DMS 273 (cell line): ENCODE data around the gene LHB.
A peak's percentile ranks its signal among the peaks of the same experiment; 100 is the strongest.
"Not testable (repeated sequence)": the region's sequence is repeated elsewhere in the genome, so short reads cannot be mapped to it uniquely, and the experiment has no call there.

Experiments
- DNase-seq: peaks from one replicate; lab custom pipeline; 2025; ENCODE audit not compliant: unreplicated experiment; lab: John Stamatoyannopoulos, UW

The LHB gene

DNA sequence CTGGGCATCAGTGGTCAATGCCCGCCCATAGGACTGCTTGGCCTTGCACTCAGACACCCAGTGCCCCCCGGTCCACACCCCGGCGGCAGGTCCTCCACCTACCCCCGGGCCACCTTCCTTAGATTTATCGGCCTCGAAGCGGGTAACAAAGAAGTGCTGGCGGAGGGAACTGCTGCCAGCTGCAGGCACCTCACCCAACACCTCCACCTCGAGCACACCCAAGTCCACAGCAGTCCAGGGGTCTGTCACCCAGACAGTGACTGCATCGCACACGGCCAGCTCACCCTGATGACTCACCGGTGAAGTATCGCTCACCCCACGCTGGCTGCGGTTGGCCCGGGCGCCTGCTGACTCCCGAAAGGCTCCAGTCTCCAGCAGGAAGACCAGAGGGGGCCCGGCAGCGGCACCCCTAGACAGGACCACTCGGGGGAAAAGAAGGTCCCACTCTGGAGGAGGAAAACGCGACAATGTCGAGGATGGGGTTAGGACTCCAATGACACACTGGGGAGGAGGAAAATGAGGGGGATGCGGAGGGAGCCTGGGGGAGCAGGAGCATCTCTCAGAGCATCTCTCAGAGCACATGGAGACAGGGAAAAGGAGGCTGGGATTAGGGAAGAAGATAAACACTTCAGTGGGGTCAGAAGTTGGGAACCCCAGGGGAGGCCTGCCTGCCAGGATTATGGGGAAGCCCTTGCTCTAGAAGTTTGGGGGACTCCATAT, 21.8 kb upstream of the LHB start:
- DNase-seq, result not testable (repeated sequence)

DNA sequence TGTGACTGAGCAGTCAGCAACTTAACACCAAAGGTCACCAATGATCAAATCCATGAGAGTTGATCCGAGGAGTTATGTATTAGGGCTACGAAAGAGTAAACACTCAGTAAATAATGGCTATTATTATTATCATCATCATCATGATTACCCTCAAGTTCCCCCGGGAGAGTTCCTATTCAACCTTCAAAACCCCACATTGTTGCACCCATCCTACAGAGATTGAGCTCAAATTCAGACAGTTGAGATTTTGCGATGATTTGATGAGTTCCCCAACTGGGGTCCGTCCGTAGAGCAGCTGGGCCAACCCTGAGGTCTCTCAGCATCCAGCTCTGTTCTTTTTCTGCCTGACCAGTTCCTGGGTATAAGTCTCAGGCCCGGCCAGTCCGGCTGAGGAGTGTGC, 21.2 kb upstream of the LHB start:
- DNase-seq, result not testable (repeated sequence)

DNA sequence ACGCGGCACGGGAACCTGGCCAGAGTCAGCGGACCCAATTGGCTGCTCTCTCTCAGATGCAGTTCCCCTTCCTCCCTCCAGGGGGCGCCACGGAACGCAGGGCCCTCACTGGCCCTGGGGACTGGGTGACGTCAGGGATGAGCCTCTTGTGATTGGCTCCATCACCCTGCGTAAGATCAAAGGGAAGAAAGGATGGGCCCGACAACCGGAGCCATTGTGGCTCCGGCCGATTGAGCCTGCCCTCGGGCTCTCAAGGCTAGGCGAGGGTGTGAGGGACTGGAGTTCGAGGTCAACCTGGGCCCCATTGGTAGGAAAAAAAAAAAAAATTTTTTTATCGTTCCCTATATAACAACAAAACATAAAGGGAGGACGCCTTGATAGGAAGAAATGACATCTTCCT, 19.9 kb upstream of the LHB start, which contains the start of gene CGB1:
Gene CGB1 (minus strand): TSS at position 81 of the 400 bp plus-strand sequence. CDS start 184 bp downstream, outside the sequence.
- DNase-seq, result peak; percentile 79

DNA sequence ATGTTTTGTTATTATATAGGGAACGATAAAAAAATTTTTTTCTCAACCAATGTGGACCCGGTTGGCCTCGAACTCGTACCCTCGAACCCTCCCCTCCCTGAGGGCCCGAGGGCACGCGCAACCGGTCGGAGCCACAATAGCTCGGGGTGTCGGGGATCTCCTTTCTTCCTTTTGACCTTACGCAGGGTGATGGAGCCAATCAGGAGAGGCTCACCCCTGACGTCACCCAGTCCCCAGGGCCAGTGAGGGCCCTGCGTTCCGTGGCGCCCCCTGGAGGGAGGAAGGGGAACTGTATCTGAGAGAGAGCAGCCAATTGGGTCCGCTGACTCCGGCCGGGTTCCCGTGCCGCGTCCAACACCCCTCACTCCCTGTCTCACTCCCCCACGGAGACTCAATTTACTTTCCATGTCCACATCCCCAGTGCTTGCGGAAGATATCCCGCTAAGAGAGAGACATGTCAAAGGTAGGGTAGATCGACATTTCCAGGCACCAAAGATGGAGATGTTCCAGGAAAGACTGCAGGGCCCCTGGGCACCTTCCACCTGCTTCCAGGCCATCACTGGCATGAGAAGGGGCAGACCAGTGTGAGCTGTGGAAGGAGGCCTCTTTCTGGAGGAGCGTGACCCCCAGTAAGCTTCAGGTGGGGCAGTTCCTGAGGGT, 14.9 kb upstream of the LHB start, which contains the start of gene CGB2:
Gene CGB2 (plus strand): TSS at position 249 of the 660 bp plus-strand sequence. CDS start 206 bp downstream, at position 455.
- peak; percentile 81 for DNase-seq

DNA sequence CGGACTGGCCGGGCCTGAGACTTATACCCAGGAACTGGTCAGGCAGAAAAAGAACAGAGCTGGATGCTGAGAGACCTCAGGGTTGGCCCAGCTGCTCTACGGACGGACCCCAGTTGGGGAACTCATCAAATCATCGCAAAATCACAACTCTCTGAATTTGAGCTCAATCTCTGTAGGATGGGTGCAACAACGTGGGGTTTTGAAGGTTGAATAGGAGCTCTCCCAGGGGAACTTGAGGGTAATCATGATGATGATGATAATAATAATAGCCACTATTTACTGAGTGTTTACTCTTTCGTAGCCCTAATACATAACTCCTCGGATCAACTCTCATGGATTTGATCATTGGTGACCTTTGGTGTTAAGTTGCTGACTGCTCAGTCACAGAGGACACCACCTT, 13.4 kb upstream of the LHB start:
- DNase-seq, result not testable (repeated sequence)

DNA sequence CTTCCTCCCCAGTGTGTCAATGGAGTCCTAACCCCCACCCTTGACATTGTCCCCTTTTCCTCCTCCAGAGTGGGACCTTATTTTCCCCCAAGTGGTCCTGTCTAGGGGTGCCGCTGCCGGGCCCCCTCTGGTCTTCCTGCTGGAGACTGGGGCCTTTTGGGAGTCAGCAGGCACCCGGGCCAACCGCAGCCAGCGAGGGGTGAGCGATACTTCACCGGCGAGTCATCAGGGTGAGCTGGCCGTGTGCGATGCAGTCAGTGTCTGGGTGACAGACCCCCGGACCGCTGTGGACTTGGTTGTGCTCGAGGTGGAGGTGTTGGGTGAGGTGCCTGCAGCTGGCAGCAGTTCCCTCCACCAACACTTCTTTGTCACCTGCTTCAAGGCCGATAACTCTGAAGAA, 12.9 kb upstream of the LHB start:
- not testable (repeated sequence) for DNase-seq

DNA sequence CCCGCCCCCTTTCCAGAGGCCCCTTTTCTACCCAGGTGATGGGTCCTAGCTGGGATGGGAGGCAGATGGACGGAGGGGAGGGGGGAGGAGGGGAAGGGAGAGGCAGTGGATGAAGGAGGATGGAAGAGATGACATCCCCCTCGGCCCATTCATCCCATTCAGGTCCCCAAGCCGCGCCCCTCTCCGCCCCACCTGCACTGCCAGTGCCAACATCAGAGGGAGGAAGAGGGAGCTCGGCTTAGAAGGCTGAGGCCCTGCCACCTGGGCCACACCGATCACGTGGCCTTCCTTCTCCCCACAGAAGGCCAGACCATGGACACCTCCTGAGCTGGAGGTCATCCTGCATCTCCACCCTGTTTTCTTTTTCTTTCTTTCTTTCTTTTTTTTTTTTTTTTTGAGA, 11.8 kb upstream of the LHB start:
- DNase-seq, result not testable (repeated sequence)

DNA sequence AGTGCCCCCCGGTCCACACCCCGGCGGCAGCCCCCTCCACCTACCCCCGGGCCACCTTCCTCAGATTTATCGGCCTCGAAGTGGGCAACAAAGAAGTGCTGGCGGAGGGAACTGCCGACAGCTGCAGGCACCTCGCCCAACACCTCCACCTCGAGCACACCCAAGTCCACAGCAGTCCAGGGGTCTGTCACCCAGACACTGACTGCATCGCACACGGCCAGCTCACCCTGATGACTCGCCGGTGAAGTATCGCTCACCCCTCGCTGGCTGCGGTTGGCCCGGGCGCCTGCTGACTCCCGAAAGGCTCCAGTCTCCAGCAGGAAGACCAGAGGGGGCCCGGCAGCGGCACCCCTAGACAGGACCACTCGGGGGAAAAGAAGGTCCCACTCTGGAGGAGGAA, 8.7 kb upstream of the LHB start:
- DNase-seq, result not testable (repeated sequence)

DNA sequence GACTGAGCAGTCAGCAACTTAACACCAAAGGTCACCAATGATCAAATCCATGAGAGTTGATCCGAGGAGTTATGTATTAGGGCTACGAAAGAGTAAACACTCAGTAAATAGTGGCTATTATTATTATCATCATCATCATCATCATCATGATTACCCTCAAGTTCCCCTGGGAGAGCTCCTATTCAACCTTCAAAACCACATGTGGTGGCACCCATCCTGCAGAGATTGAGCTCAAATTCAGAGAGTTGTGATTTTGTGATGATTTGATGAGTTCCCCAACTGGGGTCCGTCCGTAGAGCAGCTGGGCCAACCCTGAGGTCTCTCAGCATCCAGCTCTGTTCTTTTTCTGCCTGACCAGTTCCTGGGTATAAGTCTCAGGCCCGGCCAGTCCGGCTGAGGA, 8.2 kb upstream of the LHB start:
- not testable (repeated sequence) for DNase-seq

DNA sequence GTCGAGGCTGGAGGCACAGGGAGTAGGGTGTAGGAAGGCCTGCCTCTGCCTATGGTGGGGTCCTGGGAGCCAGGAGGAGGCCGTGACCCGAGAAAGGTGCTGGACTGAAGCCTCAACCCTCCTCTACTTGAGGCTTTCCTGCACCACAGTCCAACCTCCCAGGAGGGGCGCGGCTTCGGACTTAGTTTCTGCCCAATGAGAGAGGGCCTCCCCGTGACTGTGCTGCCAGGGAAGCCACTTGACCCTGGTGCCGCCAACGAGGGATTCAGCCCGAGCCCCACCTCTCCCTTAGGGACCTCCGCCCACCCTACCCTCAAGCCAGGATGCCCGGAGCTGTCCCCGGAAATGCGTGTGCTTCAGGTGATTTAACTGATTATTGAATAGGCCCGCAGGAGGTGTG, 7.3 kb upstream of the LHB start, which contains the start of gene CGB3:
Gene CGB3 (minus strand): TSS at position 101 of the 400 bp plus-strand sequence. CDS start 362 bp downstream, outside the sequence.
- DNase-seq, result not testable (repeated sequence)

DNA sequence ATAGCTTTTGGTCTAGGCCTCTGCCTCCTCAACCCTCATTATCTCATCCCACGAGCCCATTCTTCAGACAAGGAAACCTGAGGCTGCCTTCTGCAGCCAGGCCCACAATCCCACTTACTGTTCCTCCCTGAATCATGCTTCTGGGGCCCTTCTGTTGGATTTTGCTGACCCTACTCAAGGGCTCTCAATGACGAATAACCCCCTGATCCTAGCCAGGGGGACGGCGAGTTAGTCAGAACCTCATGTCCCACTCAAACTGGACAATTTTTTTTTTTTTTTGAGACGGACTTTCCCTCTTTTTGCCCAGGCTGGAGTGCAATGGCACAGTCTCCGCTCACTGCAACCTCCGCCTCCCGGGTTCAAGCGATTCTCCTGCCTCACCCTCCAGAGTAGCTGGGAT, 5.2 kb upstream of the LHB start:
- no peak for DNase-seq

DNA sequence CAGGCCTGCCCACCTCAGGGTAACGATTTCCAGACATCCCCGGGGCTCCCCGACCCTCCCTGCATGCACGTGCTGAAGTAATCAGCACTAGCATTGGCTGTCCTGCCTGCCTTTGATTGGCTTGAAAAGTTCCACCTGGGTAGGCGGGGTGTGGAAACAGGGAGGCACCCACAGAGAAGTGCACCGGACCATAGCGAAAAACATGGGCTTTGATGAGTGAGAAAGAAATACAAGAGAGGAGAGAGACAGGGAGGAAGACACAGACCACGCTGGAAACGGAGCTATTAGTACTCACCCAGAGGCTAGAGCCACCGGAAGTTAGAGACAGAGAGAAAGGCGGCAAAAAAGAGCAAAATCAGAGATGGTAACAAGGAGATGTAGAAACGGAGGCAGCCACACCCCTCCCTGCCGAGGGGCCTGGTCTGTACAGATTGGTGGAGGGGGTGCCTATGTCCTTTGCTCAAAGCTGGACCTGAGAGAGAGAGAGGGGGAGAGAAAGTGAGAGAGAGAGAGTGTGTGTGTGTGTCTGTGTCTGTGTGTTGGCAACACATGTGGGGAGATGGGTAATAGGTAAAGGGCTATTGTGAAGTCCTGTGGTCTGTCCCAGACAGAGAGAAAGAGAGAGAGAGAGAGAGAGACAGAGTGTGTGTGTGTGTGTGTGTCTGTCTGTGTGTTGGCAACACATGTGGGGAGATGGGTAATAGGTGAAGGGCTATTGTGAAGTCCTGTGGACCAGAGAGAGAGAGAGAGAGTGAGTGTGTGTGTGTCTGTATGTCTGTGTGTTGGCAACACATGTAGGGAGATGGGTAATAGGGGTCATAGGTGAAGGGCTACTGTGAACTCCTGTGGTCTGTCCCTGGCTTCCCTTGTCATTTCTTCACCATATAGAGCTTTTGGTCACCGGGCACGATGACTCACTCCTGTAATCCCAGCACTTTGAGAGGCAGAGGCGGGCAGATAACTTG, 4.3 kb upstream of the LHB start:
- DNase-seq, result peak; percentile 37

DNA sequence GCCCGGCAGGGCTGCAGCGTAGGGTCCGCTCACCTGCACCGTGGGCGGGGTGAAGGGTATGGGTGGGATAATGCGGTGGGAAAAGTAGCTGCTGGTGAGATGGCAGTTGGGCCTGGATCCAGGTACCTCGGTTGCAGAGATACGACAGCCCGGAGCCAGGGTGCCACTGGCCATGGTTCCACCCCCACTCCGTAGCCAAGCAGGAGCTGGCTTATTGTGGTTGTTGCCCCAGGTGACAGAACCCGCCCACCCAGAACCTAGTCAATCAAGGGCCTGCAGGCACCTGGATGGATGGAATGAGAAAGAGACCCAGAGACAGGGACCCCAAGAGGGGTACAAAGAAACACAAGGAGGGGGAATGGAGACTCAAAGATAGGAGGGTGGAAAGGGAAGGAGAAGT, 3.5 kb upstream of the LHB start:
- peak; percentile 39 for DNase-seq

DNA sequence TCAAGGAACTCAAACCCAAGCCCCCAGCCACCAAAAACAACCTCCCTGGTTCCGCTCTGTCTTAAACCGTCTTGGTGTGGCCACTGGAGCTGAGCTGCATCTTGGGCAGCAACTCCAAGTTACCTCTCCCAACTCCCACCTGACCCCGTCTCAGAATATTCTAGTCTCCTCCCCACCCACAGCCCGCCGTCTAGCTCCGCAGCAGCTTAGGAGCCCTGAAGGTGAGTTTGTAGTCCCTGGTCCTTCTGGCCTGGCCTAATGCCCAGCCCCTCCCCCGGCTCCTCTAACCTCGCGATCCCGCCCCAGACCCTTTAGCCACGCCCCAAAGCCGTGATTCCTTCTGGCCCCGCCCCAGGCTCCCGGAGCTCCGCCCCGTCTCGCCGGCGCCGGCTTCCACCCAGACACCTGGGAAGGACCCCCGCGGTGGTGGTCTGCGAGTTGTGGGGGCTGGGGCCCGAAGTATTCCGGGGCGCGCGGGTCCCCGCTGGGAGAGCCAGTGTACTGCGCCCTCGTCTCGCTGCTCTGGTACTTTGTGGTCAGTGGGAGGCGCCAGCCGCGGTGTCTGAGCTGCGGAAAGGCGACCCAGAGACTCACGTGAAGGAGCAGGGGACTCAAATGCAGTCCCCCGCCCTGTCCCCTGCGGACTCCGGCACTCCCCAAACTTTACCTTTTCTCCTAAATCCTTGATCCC, 2.5 kb upstream of the LHB start:
- DNase-seq, result peak; percentile 80

DNA sequence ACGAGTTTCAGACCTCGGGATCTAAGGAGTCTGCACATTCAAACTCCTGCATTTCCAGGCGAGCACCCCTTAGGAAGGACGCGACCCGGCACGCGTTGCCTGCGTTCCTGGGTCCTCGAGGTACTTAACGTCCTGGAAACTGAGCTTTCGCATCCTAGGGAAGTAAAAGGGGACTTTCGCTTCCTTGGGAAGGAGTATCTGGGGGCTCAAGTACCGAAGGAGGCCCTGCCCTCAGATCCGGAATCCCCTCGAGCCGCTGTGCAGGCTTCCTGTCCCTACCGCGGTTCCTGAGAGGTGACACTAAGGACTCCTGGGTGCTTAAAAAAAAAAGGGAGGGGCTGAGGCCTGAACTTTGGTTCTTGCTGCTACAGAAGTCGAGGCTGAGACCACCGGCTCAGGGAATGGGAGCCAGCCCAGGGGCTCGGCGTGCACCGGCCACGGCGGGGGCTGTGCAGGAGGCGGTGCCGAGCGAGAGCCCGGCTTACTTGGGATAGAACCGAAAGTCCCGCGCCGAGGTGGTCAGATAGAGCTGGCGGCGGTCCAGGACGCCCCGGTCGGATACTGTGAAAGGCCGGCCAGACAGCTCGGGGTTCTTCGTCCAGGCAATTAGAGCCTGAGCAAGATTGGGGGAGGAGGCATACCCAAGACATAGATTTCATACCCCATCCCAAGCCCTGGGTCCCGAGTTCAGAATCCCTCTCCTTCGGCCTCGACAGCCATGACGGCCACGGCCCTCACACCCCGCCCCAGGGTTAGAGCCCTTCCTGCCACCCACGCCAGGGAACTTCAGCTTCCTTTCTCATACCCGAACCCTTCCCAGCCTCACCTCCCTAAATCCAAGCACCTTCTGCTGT, 1.7 kb upstream of the LHB start:
- peak; percentile 56 for DNase-seq

DNA sequence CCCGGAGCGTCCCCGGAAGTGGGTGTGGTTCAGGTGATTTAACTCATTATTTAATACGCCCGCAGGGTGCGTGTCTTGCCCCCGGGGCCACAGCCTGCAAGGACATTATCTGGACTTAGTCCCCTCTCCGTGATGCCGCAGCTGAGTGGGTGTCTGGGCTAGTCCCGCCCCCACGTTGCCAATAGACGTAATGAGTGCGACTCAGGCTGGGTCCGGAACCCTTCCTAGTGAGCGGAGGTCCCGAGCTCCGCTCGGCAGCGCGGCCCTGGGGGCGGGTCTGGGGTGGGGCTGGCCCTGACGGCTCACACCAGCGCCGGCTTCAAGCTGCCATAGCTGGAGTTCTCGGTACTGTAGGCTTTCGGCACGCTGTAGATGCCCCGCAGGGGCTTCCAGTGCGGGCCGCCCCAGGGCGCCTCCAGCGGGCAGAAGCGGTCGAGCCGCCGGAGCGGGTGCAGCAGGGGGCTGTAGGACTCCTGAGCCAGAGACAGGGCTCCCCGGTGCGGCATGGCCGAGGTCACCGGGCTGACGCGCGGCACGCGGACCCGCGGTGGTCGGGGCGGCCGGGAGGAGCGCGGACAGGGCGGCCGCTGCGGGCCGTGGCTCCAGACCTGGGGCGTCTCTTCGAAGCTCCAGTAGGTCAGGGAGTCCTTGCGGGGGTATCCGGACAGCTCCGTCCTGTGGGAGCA, 918 bp upstream of the LHB start:
- peak; percentile 92 for DNase-seq

DNA sequence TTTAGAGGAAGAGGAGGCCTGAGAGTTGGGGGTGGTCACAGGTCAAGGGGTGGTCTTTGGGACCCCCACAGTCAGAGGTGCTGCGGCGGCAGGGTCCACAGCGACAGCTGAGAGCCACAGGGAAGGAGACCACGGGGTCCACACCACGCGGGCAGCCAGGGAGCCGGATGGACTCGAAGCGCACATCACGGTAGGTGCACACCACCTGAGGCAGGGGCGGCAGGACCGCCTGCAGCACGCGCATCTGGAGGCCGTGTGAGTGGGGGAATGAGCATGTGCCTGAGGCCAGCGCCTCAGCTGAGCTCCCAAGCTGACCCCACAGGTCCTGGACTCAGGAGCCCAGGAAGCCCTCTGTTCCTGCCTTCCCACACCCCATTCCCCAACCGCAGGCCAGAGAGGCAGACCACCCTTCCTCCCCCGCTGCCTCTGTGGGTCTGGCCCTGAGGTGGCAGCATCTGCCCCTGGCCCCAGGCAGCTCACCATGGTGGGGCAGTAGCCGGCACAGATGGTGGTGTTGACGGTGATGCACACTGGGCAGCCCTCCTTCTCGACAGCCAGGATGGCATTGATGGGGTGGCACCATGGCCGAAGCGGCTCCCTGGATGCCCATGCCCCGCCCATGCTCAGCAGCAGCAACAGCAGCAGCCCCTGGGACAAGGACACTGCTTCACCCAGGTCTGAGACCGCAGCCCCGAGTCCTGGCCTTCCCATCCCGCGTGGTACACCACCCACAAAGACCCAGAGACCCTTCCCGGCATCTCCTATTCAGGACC, 638 bp downstream of the LHB start:
- DNase-seq, result no peak

DNA sequence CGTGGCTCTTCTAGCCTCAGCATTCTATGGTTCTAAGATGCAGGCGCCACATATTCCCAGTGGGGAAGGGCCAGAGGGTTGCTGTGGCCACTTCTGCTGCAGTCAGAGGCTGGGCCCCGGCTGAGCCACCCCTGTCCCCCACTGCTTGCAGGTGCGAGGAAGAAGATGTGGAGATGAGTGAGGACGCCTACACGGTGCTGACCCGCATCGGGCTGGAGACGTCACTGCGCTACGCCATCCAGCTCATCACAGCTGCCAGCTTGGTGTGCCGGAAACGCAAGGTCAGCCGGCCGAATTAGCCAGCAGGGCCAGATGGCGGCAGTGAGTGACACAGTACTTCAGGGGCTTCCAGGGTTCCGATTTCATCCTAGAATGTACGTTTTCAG, 2.0 kb downstream of the LHB start:
- no peak for DNase-seq
